Measurements from ENCODE around the gene IP6K3.

IP6K3 gene

GRCh38 chr6:33778444-33779121 is 31.9 kb upstream of the IP6K3 start:
- no peak for DNase-seq (ENCODE audit: low spot score)
- in situ Hi-C loops (cut with MboI; ENCODE audit: low pct_unique_long_range_greater_than_20kb, low sequenced_read_pairs, unreplicated experiment) = loop anchor here (25.0 kb wide), 1 partner anchor 259 kb away; no protein-coding TSS in a partner anchor
- TF ChIP-seq CTCF (IDR thresholded peaks at IDR 0.05; ENCODE audit: extremely low read depth, insufficient read depth, missing control alignments) = no peak

DNA sequence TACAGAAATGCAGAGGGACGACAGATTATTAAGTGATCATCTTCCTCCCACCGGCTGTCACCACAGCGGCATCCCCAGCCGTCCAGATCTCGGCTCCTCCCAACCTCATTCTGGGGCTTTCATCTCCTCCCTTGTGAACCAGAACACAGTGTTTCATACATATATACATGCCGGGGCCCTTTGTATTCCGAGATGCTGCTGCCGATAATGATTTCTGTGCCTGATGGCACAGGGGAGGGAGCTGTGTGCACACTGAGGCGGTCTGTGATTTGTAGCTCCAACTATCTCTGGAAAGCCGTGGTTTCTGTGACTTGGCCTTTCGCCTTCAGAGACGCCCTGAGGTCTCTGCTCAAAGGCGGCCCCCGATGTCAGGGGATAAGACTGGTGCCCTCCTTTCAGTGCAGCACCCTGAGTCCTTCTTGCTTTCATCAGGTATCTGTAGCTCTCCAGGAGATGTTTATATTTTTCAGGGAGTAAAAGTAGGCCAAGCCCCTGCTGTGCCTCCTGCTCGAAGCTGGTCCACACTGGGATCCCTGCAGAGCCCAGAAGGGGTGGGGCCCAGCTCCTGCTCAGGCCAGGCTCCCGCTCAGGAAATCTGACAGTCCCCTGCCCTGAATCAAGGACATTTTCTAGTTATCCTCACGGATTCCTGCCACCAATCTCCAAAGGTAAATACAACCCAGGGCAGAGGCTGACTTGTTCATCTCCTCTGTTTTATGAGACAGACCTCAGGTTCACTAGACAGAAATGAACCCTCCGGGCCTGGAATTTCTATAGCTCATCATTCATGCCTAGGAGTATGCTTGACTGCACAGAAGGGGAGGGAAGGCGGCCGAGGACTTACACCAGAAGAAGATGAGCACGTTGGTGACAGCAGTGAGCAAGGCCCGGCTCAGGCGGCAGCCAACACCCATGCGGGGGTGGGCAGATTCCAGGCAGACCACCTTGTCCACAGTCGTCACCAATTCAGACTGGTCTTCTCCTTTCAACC is 31.0 kb upstream of the IP6K3 start:
- no peak for TF ChIP-seq CTCF (IDR thresholded peaks at IDR 0.05; ENCODE audit: extremely low read depth, insufficient read depth, missing control alignments)
- DNase-seq (ENCODE audit: low spot score) = no peak
- in situ Hi-C loops (cut with MboI; ENCODE audit: low pct_unique_long_range_greater_than_20kb, low sequenced_read_pairs, unreplicated experiment) = loop anchor here (25.0 kb wide), 1 partner anchor 260 kb away; no protein-coding TSS in a partner anchor

GRCh38 chr6:33776764-33777163 is 30.1 kb upstream of the IP6K3 start:
- in situ Hi-C loops (cut with MboI; ENCODE audit: low pct_unique_long_range_greater_than_20kb, low sequenced_read_pairs, unreplicated experiment) = loop anchor here (25.0 kb wide), 1 partner anchor 261 kb away; no protein-coding TSS in a partner anchor
- TF ChIP-seq CTCF (IDR thresholded peaks at IDR 0.05; ENCODE audit: extremely low read depth, insufficient read depth, missing control alignments) = no peak
- DNase-seq (ENCODE audit: low spot score) = no peak

GRCh38 chr6:33776186-33776585 is 29.5 kb upstream of the IP6K3 start:
- no peak for DNase-seq (ENCODE audit: low spot score)
- TF ChIP-seq CTCF (IDR thresholded peaks at IDR 0.05; ENCODE audit: extremely low read depth, insufficient read depth, missing control alignments) = no peak
- in situ Hi-C loops (cut with MboI; ENCODE audit: low pct_unique_long_range_greater_than_20kb, low sequenced_read_pairs, unreplicated experiment) = loop anchor here (25.0 kb wide), 1 partner anchor 261 kb away; no protein-coding TSS in a partner anchor

GRCh38 chr6:33774774-33775173 is 28.1 kb upstream of the IP6K3 start:
- no peak for DNase-seq (ENCODE audit: low spot score)
- no peak for TF ChIP-seq CTCF (IDR thresholded peaks at IDR 0.05; ENCODE audit: extremely low read depth, insufficient read depth, missing control alignments)
- in situ Hi-C loops (cut with MboI; ENCODE audit: low pct_unique_long_range_greater_than_20kb, low sequenced_read_pairs, unreplicated experiment) = loop anchor here (25.0 kb wide), 1 partner anchor 263 kb away; no protein-coding TSS in a partner anchor

- TF ChIP-seq CTCF (IDR thresholded peaks at IDR 0.05; ENCODE audit: extremely low read depth, insufficient read depth, missing control alignments) = no peak
- in situ Hi-C loops (cut with MboI; ENCODE audit: low pct_unique_long_range_greater_than_20kb, low sequenced_read_pairs, unreplicated experiment) = no loop called here
- DNase-seq (ENCODE audit: low spot score) = no peak
Observed at GRCh38 chr6:33772902-33773472, 26.3 kb upstream of the IP6K3 start.

All from GM13977 (cell line).